ENCODE data around the gene KIAA1549. TPM values are rescaled to one million over a fixed set of nuclear protein-coding genes. Genes with fewer than 3 reads are reported as not detected.

Gene KIAA1549
- total and polyA plus RNA-seq, 9 of the 15 experiments (the other 6 are each of a cell fraction or from before 2014, with no cell fraction given) = 0.01 to 0.29 (median 0.07) TPM

GRCh38 chr7:138935465-138936011 lies 45.7 kb downstream of the KIAA1549 start:
- no peaks in the 10 kb centered on the region for H3K36me3 ChIP-seq (ENCODE audit: control insufficient read depth, insufficient read depth, low read length)
- H3K79me2 ChIP-seq (ENCODE audit: control insufficient read depth, insufficient read depth, low read length) = no peaks in the 10 kb centered on the region
- 0% methylated on average over 6 of the region's 6 CpGs for WGBS (ENCODE audit: insufficient coverage, low coverage, missing lambda C conversion rate)
- POLR2A ChIA-PET = interaction anchor here (0.6 to 1.3 kb wide), 3 partner anchors 11 to 134 kb away, joined by 3 read pairs; no protein-coding TSS in a partner anchor
- H2AFZ ChIP-seq (ENCODE audit: low read depth, low read length) = no peak overlapping the region
- H3K27me3 ChIP-seq (ENCODE audit: control insufficient read depth in 2 of 2, insufficient read depth in 2 of 2, low read length in 2 of 2) = peaks cover 43 to 66% of the 10 kb centered on the region in 2 experiments
- H4K20me1 ChIP-seq (replicated peaks; ENCODE audit: control insufficient read depth, insufficient read depth, low read length) = no peaks in the 10 kb centered on the region
- in situ Hi-C loops (cut with MboI) (no loop called here), intact Hi-C loops (cut with micrococcal nuclease) (no loop called here)
- DNase-seq (ENCODE audit: extremely low read depth in 1 of 4, low spot score in 3 of 4) = peak in 2 of 4 experiments; percentile 41 to 66
- BruUV-seq (replicated peaks) = no TSS peak
- no peaks in the 10 kb centered on the region for H3K9me3 ChIP-seq (replicated peaks; ENCODE audit: control insufficient read depth, insufficient read depth, low read depth, low read length)
- H3K4me1 ChIP-seq (replicated peaks in 1 of 2; ENCODE audit: control insufficient read depth in 2 of 2, insufficient read depth in 2 of 2, low read length in 2 of 2) = 0 out of 5 replicates have a peak, but pooled peaks cover 0 to 5% of the 10 kb centered on the region in 2 experiments
- FAIRE-seq = no peak
- CTCF ChIA-PET (ENCODE audit: low intra/inter-chr PET ratio) = no interaction called here
- H3K27ac ChIP-seq (ENCODE audit: extremely low read depth, low read depth, low read length) = no peak overlapping the region
- no peaks in the 10 kb centered on the region for H3K9me1 ChIP-seq (ENCODE audit: control insufficient read depth, insufficient read depth, low read length)
- H3K4me2 ChIP-seq (ENCODE audit: insufficient read depth, low read length) = peak overlapping the region; percentile 9; the same call in 1 of the 2 replicates
- no peak overlapping the region for H3K4me3 ChIP-seq
- peak; percentile 88 for ATAC-seq
- no peak overlapping the region for H3K9ac ChIP-seq (ENCODE audit: insufficient read depth in 1 of 2, low read depth in 2 of 2, low read length in 2 of 2)
- TF ChIP-seq NRF1 (conservative IDR thresholded peaks at IDR 0.05 in 1 of 2, IDR thresholded peaks at IDR 0.05 in 1 of 2) = 0 out of 4 replicates have a peak, but pooled peaks of 1 of the 2 experiments have one; percentile 20
- peak; percentile 93 for TF ChIP-seq NFE2 (IDR thresholded peaks at IDR 0.05; ENCODE audit: low read depth)
- no peak for TF ChIP-seq SIRT6 (IDR thresholded peaks at IDR 0.05; ENCODE audit: low read depth, low read length)
- no peak for TF ChIP-seq BRD9 (IDR thresholded peaks at IDR 0.05; ENCODE audit: low read depth, partially characterized antibody)
- TF ChIP-seq HDAC2 (IDR thresholded peaks at IDR 0.05) = no peak
- no peak for TF ChIP-seq ZNF75A (CRISPR knock-in tag; IDR thresholded peaks at IDR 0.05)
- TF ChIP-seq RREB1 (CRISPR knock-in tag; IDR thresholded peaks at IDR 0.05) = no peak
- TF ChIP-seq ATF2 (CRISPR knock-in tag; IDR thresholded peaks at IDR 0.05) = no peak
- 0 out of 2 replicates have a peak, but pooled peaks have one; percentile 19 for TF ChIP-seq PKNOX1 (IDR thresholded peaks at IDR 0.05)
- no peak for TF ChIP-seq E2F4 (CRISPR knock-in tag; IDR thresholded peaks at IDR 0.05; ENCODE audit: low read depth)
- no peak for TF ChIP-seq SIN3A (IDR thresholded peaks at IDR 0.05; ENCODE audit: borderline replicate concordance in 2 of 2, control insufficient read depth in 1 of 2, low read depth in 2 of 2, low read length in 2 of 2)
- TF ChIP-seq ZNF551 (CRISPR knock-in tag; IDR thresholded peaks at IDR 0.05) = no peak
